K562 (cell line): ENCODE data around the gene PCMTD2. TPM values are rescaled to one million over a fixed set of nuclear protein-coding genes. Genes with fewer than 3 reads are reported as not detected.

Experiments
- ARID1B ChIP-seq: fragments of 450-650 bp; IDR thresholded peaks from 2 replicates; pipeline ENCODE4 v1.6.1; 2016; ENCODE audit warnings: antibody characterized with exemption, mild to moderate bottlenecking, inconsistent platforms
- C11orf30 ChIP-seq: fragments of 450-650 bp; IDR thresholded peaks from 2 replicates; pipeline ENCODE4 v1.6.1; 2016; ENCODE audit warnings: low read depth, mild to moderate bottlenecking
- CEBPG ChIP-seq, 3 experiments: fragments of 200-800 bp in 1 of 3; sonication (Bioruptor generic) in 1 of 3; sonication (generic) in 1 of 3; formaldehyde crosslinking in 1 of 3; IDR thresholded peaks in 2 of 3; conservative IDR thresholded peaks in 1 of 3; 2 replicates each; pipeline versions ENCODE4 v1.6.1 to v1.8.0; 2016 to 2022; ENCODE audit warnings: missing compliant biosample characterization in 2 of 3, missing genetic modification characterization in 2 of 3, mild to moderate bottlenecking in 1 of 3, missing genetic modification reagents in 1 of 3
- CLOCK ChIP-seq: fragments of 250-450 bp; sonication (Bioruptor Pico); IDR thresholded peaks from 2 replicates; pipeline ENCODE4 v1.4.0; 2020; ENCODE audit warnings: mild to moderate bottlenecking, moderate library complexity, borderline replicate concordance
- EHMT2 ChIP-seq: fragments of 450-650 bp; IDR thresholded peaks from 2 replicates; pipeline ENCODE4 v1.6.1; 2018; ENCODE audit warnings: antibody characterized with exemption
- GATAD2B ChIP-seq: fragments of 450-650 bp; IDR thresholded peaks from 2 replicates; pipeline ENCODE4 v1.6.1; 2017; ENCODE audit warnings: mild to moderate bottlenecking, borderline replicate concordance
- JUNB ChIP-seq: fragments of 450-650 bp; formaldehyde crosslinking; conservative IDR thresholded peaks from 2 replicates; pipeline ENCODE4 v1.4.0; 2020; ENCODE audit warnings: mild to moderate bottlenecking
- KLF16 ChIP-seq: IDR thresholded peaks from 2 replicates; pipeline ENCODE4 v1.6.1; 2016; ENCODE audit warnings: antibody characterized with exemption
- LARP7 ChIP-seq: fragments of 450-650 bp; IDR thresholded peaks from 2 replicates; pipeline ENCODE4 v1.6.1; 2016
- LEF1 ChIP-seq: fragments of 450-650 bp; IDR thresholded peaks from 2 replicates; pipeline ENCODE4 v1.6.1; 2016; ENCODE audit warnings: mild to moderate bottlenecking
- MCM5 ChIP-seq: fragments of 450-650 bp; IDR thresholded peaks from 2 replicates; pipeline ENCODE4 v1.6.1; 2016; ENCODE audit warnings: low read depth
- MLX ChIP-seq, 2 experiments: fragments of 450-650 bp in 1 of 2; sonication (generic) in 1 of 2; formaldehyde crosslinking; conservative IDR thresholded peaks; 2 replicates each; pipeline versions ENCODE4 v1.4.0 to v1.8.1; 2020 to 2022; ENCODE audit warnings: mild to moderate bottlenecking in 1 of 2, missing genetic modification reagents in 1 of 2
- RAD21 ChIP-seq, 2 experiments: fragments of 250-450 bp in 1 of 2; fragments of 450-650 bp in 1 of 2; sonication (Bioruptor Pico) in 1 of 2; formaldehyde crosslinking in 1 of 2; IDR thresholded peaks in 1 of 2; conservative IDR thresholded peaks in 1 of 2; 2 replicates each; pipeline versions ENCODE4 v1.4.0 to v1.8.0; 2020 to 2022; ENCODE audit warnings: mild to moderate bottlenecking in 2 of 2, moderate library complexity in 1 of 2
- RBM15 ChIP-seq: fragments of 200-400 bp; formaldehyde crosslinking; IDR thresholded peaks from 2 replicates; pipeline ENCODE4 v1.6.1; 2018; ENCODE audit warnings: mild to moderate bottlenecking, low read length, moderate library complexity; ENCODE audit not compliant: insufficient read depth
- RHOXF2B ChIP-seq: fragments of 250-450 bp; sonication (Bioruptor Pico); conservative IDR thresholded peaks from 2 replicates; pipeline ENCODE4 v1.5.1; 2021
- RNF219 ChIP-seq: fragments of 250-450 bp; sonication (Bioruptor Pico); IDR thresholded peaks from 2 replicates; pipeline ENCODE4 v1.5.0; 2022; ENCODE audit warnings: mild to moderate bottlenecking
- SREBF2 ChIP-seq: sonication (generic); formaldehyde crosslinking; IDR thresholded peaks from 2 replicates; pipeline ENCODE4 v1.4.0; 2020; ENCODE audit warnings: mild to moderate bottlenecking, missing genetic modification reagents
- TAF7 ChIP-seq: fragments of 450-650 bp; IDR thresholded peaks from 2 replicates; pipeline ENCODE4 v1.6.1; 2016; ENCODE audit warnings: missing genetic modification characterization, missing compliant biosample characterization
- THAP7 ChIP-seq: fragments of 250-450 bp; sonication (Bioruptor Pico); IDR thresholded peaks from 2 replicates; pipeline ENCODE4 v1.5.0; 2021
- ZNF146 ChIP-seq: IDR thresholded peaks from one replicate; pipeline ENCODE4 v1.6.1; 2018; ENCODE audit warnings: missing compliant biosample characterization; ENCODE audit not compliant: unreplicated experiment
- ZNF311 ChIP-seq: fragments of 250-450 bp; sonication (Bioruptor Pico); IDR thresholded peaks from 2 replicates; pipeline ENCODE4 v1.4.0; 2020; ENCODE audit warnings: mild to moderate bottlenecking, moderate library complexity
- ZNF668 ChIP-seq: fragments of 250-450 bp; sonication (Bioruptor Pico); IDR thresholded peaks from 2 replicates; pipeline ENCODE4 v1.8.0; 2022; ENCODE audit warnings: mild to moderate bottlenecking, inconsistent platforms
- polyA plus RNA-seq, 8 experiments: library from polyadenylated mRNA; depleted of rRNA in 4 of 8; stranded (reverse) in 5 of 8; unstranded in 3 of 8; fragments of >200 nt; fragmentation: Nextera tagmentation in 2 of 8; fragmentation: Illumina TruSeq in 1 of 8; extraction: Ambion mirVana in 2 of 8; extraction: Trizol in 1 of 8; gene quantifications; 2 replicates each; pipeline versions ENCODE4 v1.2.1 to v1.2.3, GENCODE V29; 2011 to 2014; ENCODE audit warnings: inconsistent platforms in 1 of 8, missing spikeins in 1 of 8
- total RNA-seq, 7 experiments: library from RNA; depleted of rRNA in 6 of 7; stranded (reverse); fragments of >200 nt in 6 of 7; fragmentation: Illumina TruSeq in 2 of 7; extraction: Trizol in 2 of 7; gene quantifications; 2 replicates each; pipeline versions ENCODE4 v1.2.1 to v1.2.3, GENCODE V29; 2011 to 2021; ENCODE audit warnings: low replicate concordance in 1 of 7

The PCMTD2 gene
- total and polyA plus RNA-seq, 9 of the 15 experiments (the other 6 are each of a cell fraction or from before 2014, with no cell fraction given) = 11.3 to 49.3 (median 28.4) TPM

GRCh38 chr20:64255361-64256281, at the start of gene PCMTD2 (continued):
- TF ChIP-seq TAF7 (tag) (no peak), ZNF311 (no peak), EHMT2 (no peak), MCM5 (no peak), MLX (CRISPR knock-in tag; conservative IDR thresholded peaks at IDR 0.05) (no peak), RAD21 (CRISPR knock-in tag; conservative IDR thresholded peaks at IDR 0.05 in 1 of 2, IDR thresholded peaks at IDR 0.05 in 1 of 2) (0 out of 4 replicates have a peak, but pooled peaks of 1 of the 2 experiments have one; percentile 6), GATAD2B (0 out of 2 replicates have a peak, but pooled peaks have one; percentile 28), JUNB (CRISPR knock-in tag) (no peak), LEF1 (no peak), CLOCK (CRISPR knock-in tag) (no peak), C11orf30 (no peak), RHOXF2B (CRISPR knock-in tag) (no peak), LARP7 (no peak), KLF16 (no peak), ZNF146 (CRISPR knock-in tag) (no peak), THAP7 (CRISPR knock-in tag) (no peak), ARID1B (no peak), ZNF668 (CRISPR knock-in tag) (no peak), CEBPG (CRISPR knock-in tag; IDR thresholded peaks at IDR 0.05) (peak; percentile 45; the same call in 1 of the 2 replicates), CEBPG (tag; conservative IDR thresholded peaks at IDR 0.05 in 1 of 2, IDR thresholded peaks at IDR 0.05 in 1 of 2) (no peak), RNF219 (CRISPR knock-in tag) (no peak), SREBF2 (CRISPR knock-in tag) (no peak), RBM15 (no peak)
